ENCODE data around the gene GLG1. TPM values are rescaled to one million over a fixed set of nuclear protein-coding genes. Genes with fewer than 3 reads are reported as not detected.

Gene GLG1
- total RNA-seq, 1 experiment from 2014 or later = 135 TPM

- H2AK5ac ChIP-seq (ENCODE audit: insufficient read length, low read length) = no peak overlapping the region
- H3K9me3 Mint-ChIP-seq = peaks cover 0 to 6% of the 10 kb centered on the region in 2 experiments; a peak in 2 of 5 replicates
- no peak overlapping the region for H4K8ac ChIP-seq (replicated peaks; ENCODE audit: insufficient read length, low read depth, low read length)
- no peaks in the 10 kb centered on the region for H3K4me1 ChIP-seq (ENCODE audit: insufficient read depth, low read length)
- H2BK120ac ChIP-seq (ENCODE audit: low read depth, low read length, poor library complexity, severe bottlenecking) = no peak overlapping the region
- H3K23me2 ChIP-seq (ENCODE audit: insufficient read length, low read depth, low read length, poor library complexity, severe bottlenecking) = no peaks in the 10 kb centered on the region
- H3K4ac ChIP-seq (ENCODE audit: low read depth, low read length) = no peak overlapping the region
- no peaks in the 10 kb centered on the region for H3K79me2 ChIP-seq (ENCODE audit: insufficient read depth, low read length)
- peaks cover 0 to 14% (median 2%) of the 10 kb centered on the region in 3 experiments; a peak in 4 of 7 replicates for H3K36me3 Mint-ChIP-seq (ENCODE audit: insufficient read depth in 1 of 3, low read depth in 3 of 3)
- no peak overlapping the region for H4K91ac ChIP-seq (ENCODE audit: insufficient read length, low read depth, low read length)
- H4K20me1 ChIP-seq (ENCODE audit: control insufficient read depth, insufficient read depth, insufficient read length) = no peaks in the 10 kb centered on the region
- no peak overlapping the region for H2BK12ac ChIP-seq (ENCODE audit: insufficient read length, low read depth, low read length)
- TF ChIP-seq, protein P1, sequence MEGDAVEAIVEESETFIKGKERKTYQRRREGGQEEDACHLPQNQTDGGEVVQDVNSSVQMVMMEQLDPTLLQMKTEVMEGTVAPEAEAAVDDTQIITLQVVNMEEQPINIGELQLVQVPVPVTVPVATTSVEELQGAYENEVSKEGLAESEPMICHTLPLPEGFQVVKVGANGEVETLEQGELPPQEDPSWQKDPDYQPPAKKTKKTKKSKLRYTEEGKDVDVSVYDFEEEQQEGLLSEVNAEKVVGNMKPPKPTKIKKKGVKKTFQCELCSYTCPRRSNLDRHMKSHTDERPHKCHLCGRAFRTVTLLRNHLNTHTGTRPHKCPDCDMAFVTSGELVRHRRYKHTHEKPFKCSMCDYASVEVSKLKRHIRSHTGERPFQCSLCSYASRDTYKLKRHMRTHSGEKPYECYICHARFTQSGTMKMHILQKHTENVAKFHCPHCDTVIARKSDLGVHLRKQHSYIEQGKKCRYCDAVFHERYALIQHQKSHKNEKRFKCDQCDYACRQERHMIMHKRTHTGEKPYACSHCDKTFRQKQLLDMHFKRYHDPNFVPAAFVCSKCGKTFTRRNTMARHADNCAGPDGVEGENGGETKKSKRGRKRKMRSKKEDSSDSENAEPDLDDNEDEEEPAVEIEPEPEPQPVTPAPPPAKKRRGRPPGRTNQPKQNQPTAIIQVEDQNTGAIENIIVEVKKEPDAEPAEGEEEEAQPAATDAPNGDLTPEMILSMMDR (conservative IDR thresholded peaks at IDR 0.05) = no peak
- no peaks in the 10 kb centered on the region for H3K4me1 Mint-ChIP-seq
- no peak overlapping the region for H3K23ac ChIP-seq (ENCODE audit: insufficient read length, low read depth, low read length)
- H3K79me1 ChIP-seq (ENCODE audit: insufficient read depth, low read depth, low read length, poor library complexity, severe bottlenecking) = no peaks in the 10 kb centered on the region
- H3K4me3 Mint-ChIP-seq = no peak overlapping the region
- H2BK15ac ChIP-seq (ENCODE audit: low read depth, low read length) = no peak overlapping the region
- no peak for DNase-seq
- no peak overlapping the region for H3K56ac ChIP-seq (ENCODE audit: insufficient read length, low read depth, low read length)
- H3K14ac ChIP-seq (ENCODE audit: insufficient read depth, low read length) = no peak overlapping the region
- no peak overlapping the region for H3T11ph ChIP-seq (ENCODE audit: low read length)
- no peaks in the 10 kb centered on the region for H3K27me3 Mint-ChIP-seq (ENCODE audit: low read depth)
- H2BK20ac ChIP-seq (ENCODE audit: low read depth, low read length, poor library complexity, severe bottlenecking) = no peak overlapping the region
- no peak overlapping the region for H3K4me2 ChIP-seq (ENCODE audit: insufficient read depth, insufficient read length, low read length)
- no peak overlapping the region for H3K27ac ChIP-seq (ENCODE audit: insufficient read length, low read depth, low read length)
- no peaks in the 10 kb centered on the region for H3K9me3 ChIP-seq (ENCODE audit: control insufficient read depth, low read depth, low read length)
- H3K27ac Mint-ChIP-seq = no peak overlapping the region; a peak in 1 of 7 replicates
- H2BK5ac ChIP-seq (ENCODE audit: insufficient read length, low read length) = no peak overlapping the region
- H2AFZ ChIP-seq (ENCODE audit: low read length) = no peak overlapping the region
- H4K5ac ChIP-seq (ENCODE audit: insufficient read length, low read depth, low read length) = no peak overlapping the region
- no peak overlapping the region for H3K9ac ChIP-seq (ENCODE audit: extremely low read depth, insufficient read length, low read length)
- no CpG with 5 or more reads among the region's 7 CpGs for WGBS (ENCODE audit: extremely low coverage, insufficient read length, low lambda C conversion rate)
- no peaks in the 10 kb centered on the region for H3K27me3 ChIP-seq (ENCODE audit: insufficient read depth, low read length)
- H3K18ac ChIP-seq (ENCODE audit: insufficient read length, low read depth, low read length) = no peak overlapping the region
Measured at GRCh38 chr16:74438492-74438979, 168.4 kb downstream of the GLG1 start.

Measured in H9 (cell line).